DOHH2 (cell line): ENCODE data around the gene TYK2.
"Not testable (repeated sequence)": the region's sequence is repeated elsewhere in the genome, so short reads cannot be mapped to it uniquely, and the experiment has no call there.

Experiments
- H3F3A ChIP-seq: fragments of 200-600 bp; sonication (generic), shearing (Covaris generic); 2 replicates; pipeline ENCODE4 v1.6.0; 2016; ENCODE audit warnings: antibody characterized with exemption, mild to moderate bottlenecking; ENCODE audit not compliant: control insufficient read depth, insufficient read depth
- H3K27ac ChIP-seq: fragments of 200-600 bp; sonication (generic); 2 replicates; pipeline ENCODE4 v1.5.1; 2014; ENCODE audit warnings: low read depth, mild to moderate bottlenecking, low read length, moderate library complexity
- H3K27me3 ChIP-seq: fragments of 200-600 bp; sonication (generic); 2 replicates; pipeline ENCODE4 v1.6.1; 2014; ENCODE audit warnings: mild to moderate bottlenecking, low read length, mixed read lengths; ENCODE audit not compliant: control insufficient read depth
- H3K36me3 ChIP-seq: fragments of 200-600 bp; sonication (generic); 2 replicates; pipeline ENCODE4 v1.6.1; 2014; ENCODE audit warnings: mild to moderate bottlenecking, low read length, moderate library complexity, mixed read lengths; ENCODE audit not compliant: control insufficient read depth
- H3K4me1 ChIP-seq: fragments of 200-600 bp; sonication (generic); 2 replicates; pipeline ENCODE4 v1.6.1; 2014; ENCODE audit warnings: mild to moderate bottlenecking, low read length, mixed read lengths; ENCODE audit not compliant: control insufficient read depth
- H3K4me2 ChIP-seq: fragments of 200-600 bp; sonication (generic); 2 replicates; pipeline ENCODE4 v1.6.0; 2014; ENCODE audit warnings: mild to moderate bottlenecking, low read length, moderate library complexity
- H3K4me3 ChIP-seq: fragments of 200-600 bp; sonication (generic); 2 replicates; pipeline ENCODE4 v1.5.1; 2014; ENCODE audit warnings: mild to moderate bottlenecking, low read length, mixed read lengths
- H3K79me2 ChIP-seq: fragments of 200-600 bp; sonication (generic); 2 replicates; pipeline ENCODE4 v1.6.1; 2014; ENCODE audit warnings: mild to moderate bottlenecking, low read length, mixed read lengths; ENCODE audit not compliant: control insufficient read depth
- H3K9me2 ChIP-seq: fragments of 200-600 bp; sonication (generic); replicated peaks from 2 replicates; pipeline ENCODE4 v1.6.1; 2014; ENCODE audit warnings: mild to moderate bottlenecking, low read length, mixed read lengths; ENCODE audit not compliant: control insufficient read depth
- H3K9me3 ChIP-seq: fragments of 200-600 bp; sonication (generic); 2 replicates; pipeline ENCODE4 v1.6.1; 2014; ENCODE audit warnings: antibody characterized with exemption, low read length, mixed read lengths; ENCODE audit not compliant: control insufficient read depth, insufficient read depth
- H4K20me1 ChIP-seq: fragments of 200-600 bp; sonication (generic); 2 replicates; pipeline ENCODE4 v1.6.0; 2014; ENCODE audit warnings: low read depth, mild to moderate bottlenecking, antibody characterized with exemption, low read length, moderate library complexity; ENCODE audit not compliant: control insufficient read depth, insufficient read depth
- EZH2phosphoT487 ChIP-seq: fragments of 200-600 bp; sonication (generic); IDR thresholded peaks from 2 replicates; pipeline ENCODE4 v1.6.1; 2017; ENCODE audit warnings: borderline replicate concordance, mild to moderate bottlenecking, antibody characterized with exemption, low read length, moderate library complexity, mixed read lengths
- TF ChIP-seq, protein P1 (sequence below): fragments of 200-600 bp; sonication (generic); IDR thresholded peaks from one replicate; pipeline ENCODE4 v1.5.1; 2014; ENCODE audit warnings: antibody characterized with exemption, mild to moderate bottlenecking, low read depth, low read length; ENCODE audit not compliant: poor library complexity, severe bottlenecking

TYK2 gene

DNA sequence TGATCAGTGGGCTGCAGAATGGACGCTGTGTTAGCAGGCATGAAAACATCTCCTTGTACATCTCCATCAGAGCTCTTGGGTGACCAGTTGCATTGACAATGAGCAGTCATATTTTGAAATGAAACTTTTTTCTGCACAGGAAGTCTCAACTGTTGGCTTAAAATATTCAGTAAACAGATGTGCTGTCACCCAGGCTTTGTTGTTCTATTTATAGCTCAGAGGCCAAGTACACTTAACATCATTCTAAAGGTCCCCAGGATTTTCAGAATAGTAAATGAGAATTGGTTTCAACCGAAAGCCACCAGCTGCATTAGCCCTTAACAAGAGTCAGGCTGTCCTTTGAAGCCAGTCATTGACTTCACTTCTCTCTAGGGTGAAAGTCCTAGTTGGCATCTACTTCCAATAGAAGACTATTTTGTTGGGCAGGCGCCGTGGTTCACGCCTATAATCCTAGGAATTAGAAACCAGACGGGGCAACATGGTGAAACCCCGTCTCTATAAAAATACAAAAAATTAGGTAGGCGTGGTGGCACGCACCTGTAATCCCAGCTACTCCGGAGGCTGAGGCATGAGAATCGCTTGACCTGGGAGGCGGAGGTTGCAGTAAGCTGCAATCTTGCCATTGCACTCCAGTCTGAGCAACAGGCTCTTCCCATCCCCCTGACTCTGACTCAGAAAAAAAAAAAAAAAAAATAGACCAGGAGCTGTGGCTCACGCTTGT, 32.0 kb upstream of the TYK2 start:
- peak overlapping the region; percentile 96 for H3K27ac ChIP-seq
- H3K4me2 ChIP-seq, result peak overlapping the region; percentile 89
- no peaks in the 10 kb centered on the region for H3K27me3 ChIP-seq
- H3K9me3 ChIP-seq, result peaks cover 4% of the 10 kb centered on the region; the same call in 1 of the 2 replicates
- peak overlapping the region; percentile 67 for H3K4me3 ChIP-seq
- H3F3A ChIP-seq, result peaks cover 56% of the 10 kb centered on the region
- TF ChIP-seq EZH2phosphoT487, result no peak
- TF ChIP-seq, protein P1, sequence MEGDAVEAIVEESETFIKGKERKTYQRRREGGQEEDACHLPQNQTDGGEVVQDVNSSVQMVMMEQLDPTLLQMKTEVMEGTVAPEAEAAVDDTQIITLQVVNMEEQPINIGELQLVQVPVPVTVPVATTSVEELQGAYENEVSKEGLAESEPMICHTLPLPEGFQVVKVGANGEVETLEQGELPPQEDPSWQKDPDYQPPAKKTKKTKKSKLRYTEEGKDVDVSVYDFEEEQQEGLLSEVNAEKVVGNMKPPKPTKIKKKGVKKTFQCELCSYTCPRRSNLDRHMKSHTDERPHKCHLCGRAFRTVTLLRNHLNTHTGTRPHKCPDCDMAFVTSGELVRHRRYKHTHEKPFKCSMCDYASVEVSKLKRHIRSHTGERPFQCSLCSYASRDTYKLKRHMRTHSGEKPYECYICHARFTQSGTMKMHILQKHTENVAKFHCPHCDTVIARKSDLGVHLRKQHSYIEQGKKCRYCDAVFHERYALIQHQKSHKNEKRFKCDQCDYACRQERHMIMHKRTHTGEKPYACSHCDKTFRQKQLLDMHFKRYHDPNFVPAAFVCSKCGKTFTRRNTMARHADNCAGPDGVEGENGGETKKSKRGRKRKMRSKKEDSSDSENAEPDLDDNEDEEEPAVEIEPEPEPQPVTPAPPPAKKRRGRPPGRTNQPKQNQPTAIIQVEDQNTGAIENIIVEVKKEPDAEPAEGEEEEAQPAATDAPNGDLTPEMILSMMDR, result no peak
- no peaks in the 10 kb centered on the region for H3K9me2 ChIP-seq
- H3K4me1 ChIP-seq, result peaks cover 93% of the 10 kb centered on the region
- peaks cover 36% of the 10 kb centered on the region for H3K79me2 ChIP-seq
- peaks cover 26% of the 10 kb centered on the region for H3K36me3 ChIP-seq
- no peaks in the 10 kb centered on the region for H4K20me1 ChIP-seq

DNA sequence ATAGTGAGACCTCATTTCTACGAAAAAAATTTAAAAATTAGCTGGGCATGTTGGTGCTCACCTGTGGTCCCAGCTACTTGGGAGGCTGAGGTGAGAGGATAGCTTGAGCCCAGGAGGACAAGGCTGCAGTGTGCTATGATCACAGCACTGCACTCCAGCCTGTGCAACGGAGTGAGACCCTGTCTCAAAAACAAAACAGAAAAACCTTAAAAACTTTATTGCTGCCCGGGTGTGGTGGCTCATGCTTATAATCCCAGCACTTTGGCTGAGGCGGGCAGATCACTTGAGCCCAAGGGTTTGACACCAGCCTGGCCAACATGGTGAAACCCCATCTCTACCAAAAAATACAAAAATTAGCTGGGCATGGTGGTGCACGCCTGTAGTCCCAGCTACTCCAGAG, 30.9 kb upstream of the TYK2 start:
- Histone ChIP-seq H3F3A (peaks cover 63% of the 10 kb centered on the region), H3K27ac (peak overlapping the region; percentile 96), H3K4me3 (peak overlapping the region; percentile 67), H3K4me2 (peak overlapping the region; percentile 89), H3K79me2 (peaks cover 30% of the 10 kb centered on the region), H3K4me1 (peaks cover 96% of the 10 kb centered on the region), H3K36me3 (peaks cover 22% of the 10 kb centered on the region)
- H4K20me1 ChIP-seq, H3K9me3 ChIP-seq, H3K9me2 ChIP-seq, H3K27me3 ChIP-seq: not testable (repeated sequence)

DNA sequence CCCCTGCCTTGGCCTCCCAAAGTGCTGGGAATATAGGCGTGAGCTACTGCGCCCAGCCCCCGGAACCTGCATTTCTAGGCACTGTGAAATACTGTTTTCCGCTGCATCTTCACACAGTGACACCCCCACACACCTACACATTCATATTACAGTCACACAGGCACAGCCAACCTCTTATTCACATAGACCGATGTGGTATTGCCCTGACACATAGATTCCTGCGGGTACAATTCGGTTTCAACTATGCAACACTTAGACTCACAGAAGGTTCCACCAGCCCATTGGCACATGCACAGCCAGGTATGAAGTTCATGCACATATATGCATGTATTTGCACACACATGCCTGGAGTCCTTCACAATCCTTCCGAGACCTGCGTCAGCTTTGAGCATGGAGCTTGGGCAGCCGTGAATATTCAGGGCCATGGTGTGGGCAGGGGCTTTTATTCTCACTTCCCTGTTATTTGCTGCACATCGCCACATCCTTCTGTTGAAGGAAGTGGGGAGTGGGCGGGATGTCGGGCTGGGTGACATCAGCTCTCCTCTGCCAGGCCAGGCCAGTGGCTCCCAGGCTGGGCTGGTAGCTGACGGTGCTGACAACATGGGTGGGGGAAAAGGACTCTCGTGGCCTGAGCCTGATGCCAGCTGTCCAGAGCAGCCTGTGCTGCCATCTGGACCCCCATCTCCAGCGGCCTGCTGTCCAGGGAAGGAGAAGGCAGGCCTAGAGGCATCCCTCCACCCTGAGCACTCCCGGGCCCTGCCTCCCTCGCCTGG, 28.3 kb upstream of the TYK2 start:
- Histone ChIP-seq H3K9me2 (no peaks in the 10 kb centered on the region), H3F3A (peaks cover 58% of the 10 kb centered on the region), H3K4me3 (peak overlapping the region; percentile 67), H3K79me2 (peaks cover 15% of the 10 kb centered on the region), H3K4me2 (peak overlapping the region; percentile 89), H3K9me3 (no peaks in the 10 kb centered on the region), H3K36me3 (peaks cover 12% of the 10 kb centered on the region), H3K4me1 (peaks cover 94% of the 10 kb centered on the region), H4K20me1 (no peaks in the 10 kb centered on the region), H3K27me3 (no peaks in the 10 kb centered on the region), H3K27ac (peak overlapping the region; percentile 96)
- TF ChIP-seq, protein P1, result no peak
- TF ChIP-seq EZH2phosphoT487, result no peak

DNA sequence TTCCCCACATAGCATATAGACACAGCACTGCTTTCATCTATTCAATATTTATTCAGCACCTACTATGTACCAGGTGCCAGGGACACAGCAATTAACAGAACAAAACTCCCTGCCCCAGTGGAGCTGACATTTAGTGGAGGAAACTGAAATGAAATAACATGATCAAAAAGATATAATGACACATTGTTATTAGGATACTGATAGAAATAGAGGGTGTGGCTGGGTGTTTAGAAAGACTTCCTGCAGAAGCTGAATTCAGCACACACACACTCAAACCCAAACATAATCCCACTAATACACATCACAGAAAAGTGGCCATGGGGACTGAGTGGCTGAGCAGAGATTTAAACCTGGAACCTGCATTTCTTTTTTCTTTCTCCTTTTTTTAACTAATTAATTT, 26.7 kb upstream of the TYK2 start:
- Histone ChIP-seq H3K79me2 (peaks cover 31% of the 10 kb centered on the region), H4K20me1 (no peaks in the 10 kb centered on the region), H3K9me3 (no peaks in the 10 kb centered on the region), H3K9me2 (no peaks in the 10 kb centered on the region), H3K4me1 (peaks cover 84% of the 10 kb centered on the region), H3K4me3 (no peak overlapping the region), H3K4me2 (no peak overlapping the region), H3K36me3 (peaks cover 21% of the 10 kb centered on the region), H3F3A (peaks cover 45% of the 10 kb centered on the region), H3K27ac (no peak overlapping the region; the same call in 1 of the 2 replicates), H3K27me3 (no peaks in the 10 kb centered on the region)
- no peak for TF ChIP-seq EZH2phosphoT487
- TF ChIP-seq, protein P1, result no peak
